HG03439 (cell line): ENCODE data around the gene CDIPT.

Experiments
- ATAC-seq: cut with Tn5 transposase; IDR thresholded peaks from one replicate; pipeline ENCODE4 v1.9.1; 2021; ENCODE audit warnings: mild to moderate bottlenecking, moderate library complexity; ENCODE audit not compliant: unreplicated experiment

Gene CDIPT

GRCh38 chr16:29860218-29860617 is 2.8 kb downstream of the CDIPT start:
- no peak for ATAC-seq

DNA sequence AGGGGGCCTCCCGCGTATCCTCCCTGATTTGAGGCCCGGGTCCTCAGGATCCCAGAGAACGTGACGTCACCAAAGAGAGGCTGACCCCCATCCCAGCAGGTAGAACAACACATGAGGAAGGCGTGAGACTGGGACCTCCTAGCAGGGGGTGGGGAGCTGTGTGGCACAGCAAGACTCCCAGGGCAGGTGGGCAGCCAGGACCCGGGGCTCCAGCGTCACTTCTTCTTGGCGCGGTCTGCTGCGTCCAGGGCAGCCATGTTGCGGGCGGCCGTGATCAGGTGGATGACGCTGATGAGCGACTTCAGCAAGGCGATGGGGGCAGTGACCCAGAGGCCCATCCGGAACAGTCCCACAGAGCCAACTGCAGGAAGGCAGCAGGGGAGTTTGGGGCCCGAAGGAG is 4.1 kb downstream of the CDIPT start:
- no peak for ATAC-seq

GRCh38 chr16:29858149-29858849 is 4.7 kb downstream of the CDIPT start:
- ATAC-seq, result no peak

GRCh38 chr16:29857133-29857760 is 5.8 kb downstream of the CDIPT start:
- ATAC-seq, result no peak

DNA sequence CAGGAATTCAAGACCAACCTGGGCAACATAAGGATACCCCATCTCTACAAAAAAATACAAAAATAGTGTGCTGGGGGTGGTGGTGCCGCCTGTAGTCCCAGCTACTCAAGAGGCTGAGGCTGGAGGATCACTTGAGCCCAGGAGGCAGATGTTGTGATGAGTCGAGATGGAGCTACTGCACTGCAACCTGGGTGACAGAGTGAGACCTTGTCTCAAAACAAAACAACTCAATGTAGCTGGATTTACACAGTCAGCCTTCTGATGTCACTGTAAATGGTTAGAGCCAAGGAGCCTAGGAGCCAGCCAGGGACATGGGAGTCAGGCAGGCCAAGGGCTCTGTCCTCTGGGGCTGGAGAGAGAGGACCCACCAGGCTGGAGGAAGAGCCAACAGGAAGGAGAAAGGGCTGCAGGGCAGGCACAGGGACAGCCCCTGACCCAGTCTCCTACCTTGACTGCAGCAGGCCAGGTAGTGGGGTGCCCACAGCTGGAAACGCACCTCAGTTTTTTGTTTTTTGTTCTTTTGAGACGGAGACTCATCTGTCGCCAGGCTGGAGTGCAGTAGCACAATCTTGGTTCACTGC is 8.4 kb downstream of the CDIPT start:
- no peak for ATAC-seq

DNA sequence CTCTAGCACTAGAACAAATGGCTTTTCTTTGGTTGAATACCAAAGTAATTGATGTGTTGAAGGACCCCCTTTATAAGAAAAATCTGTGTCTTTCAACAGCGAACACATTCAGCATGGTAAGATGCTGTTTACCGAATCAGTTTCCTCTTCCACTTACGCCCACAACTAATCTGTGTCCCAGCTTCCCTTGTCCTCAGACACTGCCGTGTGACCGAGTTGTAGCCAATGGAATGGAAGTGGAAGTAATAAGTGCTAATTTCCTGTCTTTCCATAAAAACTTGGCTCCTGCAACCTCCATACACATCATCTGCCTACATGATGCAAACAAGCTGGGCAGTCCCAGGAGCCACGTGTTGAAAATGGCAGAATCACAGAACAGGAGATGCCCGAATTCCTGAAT is 10.4 kb downstream of the CDIPT start:
- no peak for ATAC-seq

- ATAC-seq, result no peak
Observed at GRCh38 chr16:29850998-29851397, 12.0 kb downstream of the CDIPT start.

DNA sequence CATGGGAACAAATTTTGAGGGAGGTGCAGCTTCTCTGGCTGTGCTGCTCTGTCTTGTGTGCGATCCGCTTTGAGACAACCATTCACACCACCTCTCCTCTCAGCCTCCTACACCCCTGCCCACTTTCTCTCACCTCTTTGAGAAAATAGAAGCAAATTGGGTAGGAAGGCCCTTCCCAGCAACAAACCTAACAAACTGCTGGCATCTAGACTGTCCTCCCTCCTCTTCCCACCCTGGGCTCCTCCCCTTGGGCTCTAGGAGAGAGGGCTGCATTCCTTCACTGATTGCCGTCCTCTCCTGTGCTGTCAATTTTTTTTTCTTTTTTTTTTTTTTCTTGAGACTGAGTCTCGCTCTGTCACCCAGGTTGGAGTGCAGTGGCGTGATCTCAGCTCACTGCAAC is 13.5 kb downstream of the CDIPT start:
- no peak for ATAC-seq

GRCh38 chr16:29848420-29849297 is 14.4 kb downstream of the CDIPT start:
- ATAC-seq, result peak; percentile 76

- no peak for ATAC-seq
Observed at GRCh38 chr16:29845656-29846055, 17.4 kb downstream of the CDIPT start.

DNA sequence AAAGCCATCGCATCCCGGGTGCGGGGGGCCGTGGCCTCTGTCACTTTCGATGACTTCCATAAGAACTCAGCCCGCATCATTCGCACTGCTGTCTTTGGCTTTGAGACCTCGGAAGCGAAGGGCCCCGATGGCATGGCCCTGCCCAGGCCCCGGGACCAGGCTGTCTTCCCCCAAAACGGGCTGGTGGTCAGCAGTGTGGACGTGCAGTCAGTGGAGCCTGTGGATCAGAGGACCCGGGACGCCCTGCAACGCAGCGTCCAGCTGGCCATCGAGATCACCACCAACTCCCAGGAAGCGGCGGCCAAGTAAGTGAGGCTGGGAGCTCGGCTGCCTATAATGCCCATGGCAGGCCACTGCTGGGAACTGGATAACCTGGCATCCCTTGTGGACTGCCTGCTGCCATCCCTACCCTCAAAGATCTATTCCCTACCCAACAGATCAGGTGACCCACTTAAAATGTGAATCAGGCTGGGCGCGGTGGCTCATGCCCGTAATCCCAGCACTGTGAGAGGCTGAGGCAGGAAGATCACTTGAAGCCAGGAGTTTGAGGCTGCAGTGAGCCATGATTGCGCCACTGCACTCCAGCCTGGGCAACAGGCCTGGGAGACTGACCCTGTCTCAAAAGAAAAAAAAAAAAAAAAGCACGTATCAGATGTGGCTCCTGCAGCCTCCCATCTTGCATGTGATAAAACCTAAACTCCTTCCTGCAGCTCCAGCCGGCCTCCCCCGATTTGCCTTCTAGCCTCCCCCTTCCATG is 18.3 kb downstream of the CDIPT start:
- ATAC-seq, result no peak

DNA sequence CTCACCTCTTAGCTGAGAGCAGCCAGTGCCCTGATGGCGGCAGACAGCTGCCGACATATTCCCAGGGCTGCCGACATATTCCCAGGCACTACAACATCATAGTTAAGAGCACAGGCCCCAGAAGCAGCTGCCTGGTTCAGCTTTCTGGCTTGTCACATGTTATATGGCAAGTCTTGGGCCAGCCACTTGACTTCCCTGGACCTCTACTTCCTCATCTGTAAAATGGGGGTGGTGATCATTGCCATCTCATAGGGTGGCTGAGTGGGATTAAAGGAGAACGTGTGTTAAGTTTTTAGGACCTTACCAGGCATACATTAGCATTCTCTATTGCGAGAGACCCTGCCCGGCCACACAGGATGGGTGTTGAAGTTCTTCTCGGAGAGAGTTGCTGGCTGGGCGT is 19.1 kb downstream of the CDIPT start:
- no peak for ATAC-seq

- ATAC-seq, result no peak
Observed at GRCh38 chr16:29842732-29843346, 20.2 kb downstream of the CDIPT start.

DNA sequence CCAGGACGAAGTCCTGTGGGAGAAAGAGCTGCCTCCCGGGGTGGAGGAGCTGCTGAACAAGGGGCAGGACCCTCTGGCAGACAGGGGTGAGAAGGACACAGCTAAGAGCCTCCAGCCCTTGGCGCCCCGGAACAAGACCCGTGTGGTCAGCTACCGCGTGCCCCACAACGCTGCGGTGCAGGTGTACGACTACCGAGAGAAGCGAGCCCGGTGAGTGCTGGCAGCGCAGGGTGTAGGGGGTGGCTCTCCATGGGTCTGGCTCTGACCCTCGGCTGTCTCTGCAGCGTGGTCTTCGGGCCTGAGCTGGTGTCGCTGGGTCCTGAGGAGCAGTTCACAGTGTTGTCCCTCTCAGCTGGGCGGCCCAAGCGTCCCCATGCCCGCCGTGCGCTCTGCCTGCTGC is 21.4 kb downstream of the CDIPT start:
- ATAC-seq, result no peak

- no peak for ATAC-seq
Observed at GRCh38 chr16:29840240-29840639, 22.8 kb downstream of the CDIPT start.

DNA sequence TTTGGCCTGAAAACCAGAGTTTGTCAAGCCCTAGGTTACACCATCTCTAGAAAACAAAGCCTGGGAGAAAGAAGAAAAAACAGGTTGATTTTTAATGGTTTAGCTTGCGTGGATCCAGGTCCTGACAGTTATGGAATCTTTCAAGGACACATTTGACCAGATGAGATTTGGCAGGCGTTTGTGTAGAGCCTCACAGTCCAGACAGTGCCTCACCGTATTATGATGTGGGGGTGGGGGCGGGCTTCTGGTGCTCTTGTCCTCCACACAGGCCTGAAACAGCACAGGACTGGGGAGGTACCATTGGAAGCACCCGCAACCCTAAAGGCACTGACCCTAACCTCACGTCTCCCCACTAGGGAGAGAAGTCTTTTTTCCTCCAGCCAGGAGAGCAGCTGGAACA is 23.2 kb downstream of the CDIPT start:
- ATAC-seq, result no peak

GRCh38 chr16:29837841-29838240 is 25.2 kb downstream of the CDIPT start:
- no peak for ATAC-seq

- no peak for ATAC-seq
Observed at GRCh38 chr16:29836623-29837022, 26.4 kb downstream of the CDIPT start.

DNA sequence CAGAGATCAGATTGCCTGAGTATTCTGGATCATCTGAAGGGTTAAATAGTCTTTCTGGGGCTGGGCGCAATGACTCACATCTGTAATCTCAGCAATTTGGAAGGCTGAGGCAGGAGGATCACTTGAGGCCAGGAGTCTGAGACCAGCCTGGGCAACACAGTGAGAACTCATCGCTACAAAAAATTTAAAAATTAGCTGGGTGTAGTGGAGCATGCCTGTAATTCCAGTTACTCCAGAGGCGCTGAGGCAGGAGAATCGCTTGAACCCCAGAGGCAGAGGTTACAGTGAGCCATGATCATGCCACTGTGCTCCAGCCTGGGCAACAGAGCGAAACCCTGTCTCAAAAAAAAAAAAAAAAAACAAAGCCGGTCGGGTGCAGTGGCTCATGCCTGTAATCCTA is 27.1 kb downstream of the CDIPT start:
- ATAC-seq, result no peak

DNA sequence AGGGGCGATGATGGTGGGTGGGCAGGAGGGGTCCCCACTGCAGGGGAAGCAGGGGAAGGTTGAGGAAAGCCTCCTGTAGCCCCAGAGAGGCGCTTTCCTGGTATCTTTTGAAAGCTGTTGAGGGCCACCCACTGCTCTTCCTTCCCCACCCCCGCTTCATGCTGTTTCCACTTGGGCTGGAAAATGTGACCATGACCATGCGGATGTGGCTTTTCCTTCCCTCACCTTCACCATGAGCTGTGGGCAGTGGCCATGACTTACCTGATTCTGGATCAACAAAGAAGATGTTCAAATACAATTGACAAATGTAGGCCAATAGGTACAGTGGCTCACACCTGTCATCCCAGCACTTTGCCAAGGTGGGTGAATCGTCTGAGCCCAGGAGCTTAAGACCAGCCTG is 28.9 kb downstream of the CDIPT start:
- no peak for ATAC-seq
